Smooth muscle cell (in vitro differentiated cells): ENCODE measurements around the gene CBX6. TPM values are rescaled to one million over a fixed set of nuclear protein-coding genes. Genes with fewer than 3 reads are reported as not detected.

ENCODE experiments used
- DNase-seq: peaks from one replicate; lab custom pipeline; 2025; ENCODE audit not compliant: unreplicated experiment; lab: John Stamatoyannopoulos, UW
- H2AFZ ChIP-seq: fragments of 200-600 bp; sonication (generic); 2 replicates; pipeline ENCODE4 v1.6.0; 2016; ENCODE audit warnings: antibody characterized with exemption, low read depth, mild to moderate bottlenecking
- H3F3A ChIP-seq: fragments of 200-600 bp; sonication (generic); 2 replicates; pipeline ENCODE4 v1.6.0; 2017; ENCODE audit warnings: antibody characterized with exemption, low read depth
- H3K27ac ChIP-seq: fragments of 200-600 bp; sonication (generic); 2 replicates; pipeline ENCODE4 v1.5.1; 2016; ENCODE audit warnings: low read depth, mild to moderate bottlenecking
- H3K27me3 ChIP-seq: fragments of 200-600 bp; sonication (generic); 2 replicates; pipeline ENCODE4 v1.6.1; 2016; ENCODE audit warnings: low read depth, mild to moderate bottlenecking
- H3K36me3 ChIP-seq: fragments of 200-600 bp; sonication (generic); 2 replicates; pipeline ENCODE4 v1.5.1; 2016; ENCODE audit warnings: low read depth
- H3K4me1 ChIP-seq: fragments of 200-600 bp; sonication (generic); 2 replicates; pipeline ENCODE4 v1.5.1; 2016; ENCODE audit warnings: low read depth
- H3K4me2 ChIP-seq: fragments of 200-600 bp; sonication (generic); 2 replicates; pipeline ENCODE4 v1.6.0; 2016; ENCODE audit warnings: mild to moderate bottlenecking
- H3K4me3 ChIP-seq: fragments of 200-600 bp; sonication (generic); 2 replicates; pipeline ENCODE4 v1.5.1; 2016; ENCODE audit warnings: mild to moderate bottlenecking
- H3K79me2 ChIP-seq: fragments of 200-600 bp; sonication (generic); 2 replicates; pipeline ENCODE4 v1.6.0; 2016; ENCODE audit warnings: low read depth, mild to moderate bottlenecking
- H3K9ac ChIP-seq: fragments of 200-600 bp; sonication (generic); 2 replicates; pipeline ENCODE4 v1.6.0; 2016; ENCODE audit warnings: low read depth
- H3K9me3 ChIP-seq: fragments of 200-600 bp; sonication (generic); replicated peaks from 2 replicates; pipeline ENCODE4 v1.5.1; 2016; ENCODE audit warnings: low read depth
- H4K20me1 ChIP-seq: fragments of 200-600 bp; sonication (generic); 2 replicates; pipeline ENCODE4 v1.6.0; 2016; ENCODE audit warnings: low read depth
- WGBS: methylation state at CpG from one replicate; pipeline ENCODE4 v1.1.7; 2016; ENCODE audit warnings: low lambda C conversion rate; 5-methylcytosine and 5-hydroxymethylcytosine counted together
- polyA plus RNA-seq: library from polyadenylated mRNA; unstranded; fragments of >200 nt; fragmentation: Nextera tagmentation; extraction: Ambion mirVana; gene quantifications from 2 replicates; pipeline ENCODE4 v1.2.1, GENCODE V29; 2016
- total RNA-seq: library from RNA; depleted of rRNA; stranded (reverse); fragments of >200 nt; gene quantifications from 2 replicates; pipeline ENCODE4 v1.2.3, GENCODE V29; 2014
- TF ChIP-seq, protein P1 (sequence below): fragments of 200-600 bp; sonication (generic); IDR thresholded peaks from 2 replicates; pipeline ENCODE4 v1.5.1; 2017; ENCODE audit warnings: borderline replicate concordance, mild to moderate bottlenecking, antibody characterized with exemption; ENCODE audit not compliant: insufficient read depth, poor library complexity, severe bottlenecking

The CBX6 gene
- total and polyA plus RNA-seq, 2 experiments from 2014 or later, result 11.6 to 23.9 TPM

DNA sequence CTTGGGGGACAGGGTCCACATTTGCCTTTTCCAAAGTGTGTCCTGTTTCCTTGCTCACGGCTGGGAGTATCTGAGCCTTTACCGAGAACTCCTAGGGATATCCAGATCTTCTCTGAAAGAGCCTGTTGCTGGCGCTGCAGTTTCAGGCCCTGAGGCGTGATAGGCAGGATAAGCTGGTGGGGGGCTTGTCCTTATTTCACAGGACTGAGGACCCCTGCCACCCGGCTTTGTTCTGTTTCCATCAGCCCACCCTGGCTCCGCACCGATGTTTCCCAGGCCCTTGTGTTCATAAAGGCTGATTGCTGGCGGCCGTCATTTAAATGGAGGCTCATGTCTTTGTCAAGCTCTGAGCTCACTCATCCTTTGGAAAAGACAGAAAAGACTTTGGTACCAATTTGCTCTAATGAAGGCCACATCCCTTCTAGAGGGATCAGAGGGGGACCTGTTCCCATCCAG, 18.8 kb downstream of the CBX6 start:
- H3K27ac ChIP-seq, result no peak overlapping the region
- H3K4me1 ChIP-seq, result peaks cover 4% of the 10 kb centered on the region
- H3K9ac ChIP-seq, result no peak overlapping the region
- H4K20me1 ChIP-seq, result no peaks in the 10 kb centered on the region
- H3K4me2 ChIP-seq, result no peak overlapping the region
- 83% methylated on average over 9 of the region's 9 CpGs for WGBS
- no peak for DNase-seq
- H3K79me2 ChIP-seq, result no peaks in the 10 kb centered on the region
- no peaks in the 10 kb centered on the region for H3K36me3 ChIP-seq
- H3F3A ChIP-seq, result no peaks in the 10 kb centered on the region
- H2AFZ ChIP-seq, result no peak overlapping the region
- no peaks in the 10 kb centered on the region for H3K27me3 ChIP-seq
- TF ChIP-seq, protein P1, sequence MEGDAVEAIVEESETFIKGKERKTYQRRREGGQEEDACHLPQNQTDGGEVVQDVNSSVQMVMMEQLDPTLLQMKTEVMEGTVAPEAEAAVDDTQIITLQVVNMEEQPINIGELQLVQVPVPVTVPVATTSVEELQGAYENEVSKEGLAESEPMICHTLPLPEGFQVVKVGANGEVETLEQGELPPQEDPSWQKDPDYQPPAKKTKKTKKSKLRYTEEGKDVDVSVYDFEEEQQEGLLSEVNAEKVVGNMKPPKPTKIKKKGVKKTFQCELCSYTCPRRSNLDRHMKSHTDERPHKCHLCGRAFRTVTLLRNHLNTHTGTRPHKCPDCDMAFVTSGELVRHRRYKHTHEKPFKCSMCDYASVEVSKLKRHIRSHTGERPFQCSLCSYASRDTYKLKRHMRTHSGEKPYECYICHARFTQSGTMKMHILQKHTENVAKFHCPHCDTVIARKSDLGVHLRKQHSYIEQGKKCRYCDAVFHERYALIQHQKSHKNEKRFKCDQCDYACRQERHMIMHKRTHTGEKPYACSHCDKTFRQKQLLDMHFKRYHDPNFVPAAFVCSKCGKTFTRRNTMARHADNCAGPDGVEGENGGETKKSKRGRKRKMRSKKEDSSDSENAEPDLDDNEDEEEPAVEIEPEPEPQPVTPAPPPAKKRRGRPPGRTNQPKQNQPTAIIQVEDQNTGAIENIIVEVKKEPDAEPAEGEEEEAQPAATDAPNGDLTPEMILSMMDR, result no peak
- no peaks in the 10 kb centered on the region for H3K9me3 ChIP-seq
- H3K4me3 ChIP-seq, result no peak overlapping the region

DNA sequence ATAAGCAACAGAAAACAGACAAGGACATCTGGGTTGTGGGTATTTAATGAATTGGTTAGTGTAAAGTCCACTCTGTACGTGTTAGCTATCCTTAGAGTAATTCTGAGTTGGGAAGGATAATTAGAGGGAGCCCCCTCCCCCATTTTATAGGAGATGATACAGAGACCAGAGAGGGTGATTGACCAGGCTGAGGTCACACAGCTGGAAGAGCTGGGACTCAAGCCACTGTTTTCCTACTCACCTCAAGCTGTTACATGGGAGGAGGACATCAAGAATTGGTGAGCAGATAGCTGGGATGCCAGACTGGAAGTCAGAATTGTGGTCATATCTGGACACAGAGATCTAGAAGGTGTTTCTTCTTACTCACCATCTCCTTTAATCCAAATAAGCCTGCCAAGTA, 19.5 kb downstream of the CBX6 start:
- TF ChIP-seq, protein P1, result no peak
- Histone ChIP-seq H3K27ac (no peak overlapping the region), H3K4me3 (no peak overlapping the region), H3K36me3 (no peaks in the 10 kb centered on the region), H3K79me2 (no peaks in the 10 kb centered on the region), H3K4me2 (no peak overlapping the region), H4K20me1 (no peaks in the 10 kb centered on the region), H3K9me3 (no peaks in the 10 kb centered on the region), H3F3A (no peaks in the 10 kb centered on the region), H3K4me1 (peaks cover 4% of the 10 kb centered on the region), H2AFZ (no peak overlapping the region), H3K27me3 (no peaks in the 10 kb centered on the region), H3K9ac (no peak overlapping the region)
- no peak for DNase-seq
- 85% methylated on average over 1 of the region's 1 CpG for WGBS

DNA sequence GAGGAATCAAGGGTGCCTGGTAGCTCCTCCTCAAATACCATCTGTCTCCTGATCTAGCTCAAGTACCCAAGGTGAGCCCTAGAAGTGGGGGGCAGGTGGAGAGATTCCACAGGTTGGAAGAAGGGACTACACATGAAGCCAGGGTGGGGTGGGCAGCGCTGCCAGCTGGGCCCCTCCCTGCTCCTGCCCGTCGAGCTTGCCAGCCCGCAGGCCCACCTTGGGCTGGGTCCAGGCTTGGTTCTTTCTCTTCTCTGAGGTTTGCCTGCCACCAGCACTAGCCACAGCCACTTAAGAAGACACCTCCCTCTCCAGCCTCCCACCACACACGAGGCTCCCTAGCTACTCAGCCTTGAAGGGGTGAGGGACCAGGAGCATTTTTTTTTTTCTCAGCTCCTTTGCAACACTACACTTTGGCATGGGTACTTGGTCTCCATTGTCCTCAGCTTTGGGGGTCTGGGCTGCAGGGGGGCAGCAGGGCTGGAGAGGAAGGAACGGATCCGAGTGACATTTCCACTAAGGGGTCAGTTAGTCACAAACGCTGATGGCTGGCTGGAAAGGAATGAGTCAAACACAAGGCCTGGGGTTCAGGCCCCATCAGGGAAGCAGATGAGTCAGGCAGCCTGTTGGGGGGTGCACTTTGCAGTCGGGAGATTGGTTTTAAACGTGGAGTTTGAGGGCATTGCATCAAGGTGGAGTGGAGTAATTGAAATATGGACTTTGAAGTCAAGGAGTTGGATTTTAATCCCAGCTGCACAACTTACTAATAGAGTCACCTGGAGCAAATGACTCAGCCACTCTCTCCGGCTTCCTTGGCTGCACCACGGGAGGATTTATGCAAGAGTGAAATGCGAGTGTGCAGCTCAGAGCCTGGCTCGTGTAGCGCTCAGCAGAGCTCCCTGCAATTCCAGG, 20.8 kb downstream of the CBX6 start:
- DNase-seq, result no peak
- Histone ChIP-seq H3K36me3 (no peaks in the 10 kb centered on the region), H3F3A (no peaks in the 10 kb centered on the region), H3K79me2 (no peaks in the 10 kb centered on the region), H2AFZ (no peak overlapping the region), H3K27ac (no peak overlapping the region), H3K4me3 (no peak overlapping the region), H3K9me3 (no peaks in the 10 kb centered on the region), H3K9ac (no peak overlapping the region), H3K27me3 (no peaks in the 10 kb centered on the region), H3K4me2 (peak overlapping the region; percentile 0), H4K20me1 (no peaks in the 10 kb centered on the region), H3K4me1 (peaks cover 4% of the 10 kb centered on the region)
- WGBS, result 37% methylated on average over 15 of the region's 15 CpGs
- TF ChIP-seq, protein P1, result no peak
